GM19025 (cell line): ENCODE results near the gene FMNL2.
"Not testable (repeated sequence)": the region's sequence is repeated elsewhere in the genome, so short reads cannot be mapped to it uniquely, and the experiment has no call there.

Source experiments
- ATAC-seq: cut with Tn5 transposase; IDR thresholded peaks from one replicate; pipeline ENCODE4 v1.9.1; 2021; ENCODE audit warnings: mild to moderate bottlenecking, low read depth, moderate library complexity; ENCODE audit not compliant: unreplicated experiment

Gene FMNL2

DNA sequence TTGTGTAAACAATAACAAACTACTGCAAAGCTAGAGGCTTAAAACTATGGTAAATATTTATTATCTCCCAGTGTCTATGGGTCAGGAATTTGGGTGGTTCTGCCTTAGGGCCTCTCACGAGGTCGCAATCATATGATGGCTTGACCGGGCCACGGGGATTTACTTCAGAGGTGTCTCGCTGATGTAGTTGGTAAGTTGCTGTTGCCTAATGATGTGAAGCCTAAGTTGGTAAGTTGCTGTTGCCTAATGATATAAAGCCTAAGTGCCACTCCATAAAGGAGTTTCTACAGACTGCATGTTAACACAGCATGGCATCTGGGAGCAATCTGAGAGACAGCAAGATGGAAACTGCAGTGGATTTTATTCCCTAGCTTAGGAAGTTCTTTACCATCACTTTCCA, 35.8 kb downstream of the FMNL2 start:
- no peak for ATAC-seq

- ATAC-seq, result no peak
Measured at GRCh38 chr2:152372438-152372984, 37.5 kb downstream of the FMNL2 start.

- no peak for ATAC-seq
Measured at GRCh38 chr2:152375174-152375573, 40.2 kb downstream of the FMNL2 start.

- ATAC-seq, result no peak
Measured at GRCh38 chr2:152376385-152376784, 41.4 kb downstream of the FMNL2 start.

GRCh38 chr2:152376968-152377367, 42.0 kb downstream of the FMNL2 start:
- no peak for ATAC-seq

DNA sequence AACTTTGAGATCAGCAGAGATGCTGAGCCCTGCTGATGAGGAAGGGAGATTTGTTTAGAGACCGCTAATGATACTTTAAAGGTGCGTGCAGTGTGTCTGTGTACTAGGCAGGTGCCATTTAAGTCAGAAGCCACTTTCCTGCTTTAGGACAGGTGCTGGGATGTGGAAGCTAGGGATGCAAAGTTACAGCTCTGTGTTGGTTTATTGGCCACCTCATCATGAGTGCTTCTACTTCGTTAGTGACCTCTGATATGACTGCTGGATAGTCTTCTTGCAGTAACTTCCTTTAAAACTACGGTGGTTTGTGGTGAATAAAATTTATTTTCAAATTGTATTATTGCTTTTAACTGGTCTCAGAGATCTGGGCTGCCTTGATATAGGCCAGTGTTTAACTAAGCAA, 44.1 kb downstream of the FMNL2 start:
- no peak for ATAC-seq

GRCh38 chr2:152380261-152381055, 45.5 kb downstream of the FMNL2 start:
- no peak for ATAC-seq

DNA sequence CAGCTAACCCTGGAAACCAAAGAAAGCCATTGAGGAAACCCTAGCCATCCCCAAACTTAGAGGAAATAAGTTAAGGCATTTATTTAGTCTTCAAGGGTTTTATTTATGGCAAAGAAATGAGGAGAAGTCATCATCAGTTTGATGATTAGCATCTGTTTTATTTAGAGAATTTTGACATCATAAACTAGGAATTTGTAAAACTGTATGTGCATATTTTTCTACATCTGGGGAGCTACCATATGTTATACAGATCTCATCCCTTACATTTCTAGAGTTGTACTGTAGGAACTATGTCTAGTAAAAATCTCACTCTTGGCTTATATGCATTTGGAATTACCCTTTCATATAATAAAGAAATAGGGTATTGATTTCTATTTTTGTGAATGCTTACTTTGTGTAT, 48.7 kb downstream of the FMNL2 start:
- no peak for ATAC-seq

GRCh38 chr2:152384992-152385391, 50.0 kb downstream of the FMNL2 start:
- ATAC-seq, result no peak

DNA sequence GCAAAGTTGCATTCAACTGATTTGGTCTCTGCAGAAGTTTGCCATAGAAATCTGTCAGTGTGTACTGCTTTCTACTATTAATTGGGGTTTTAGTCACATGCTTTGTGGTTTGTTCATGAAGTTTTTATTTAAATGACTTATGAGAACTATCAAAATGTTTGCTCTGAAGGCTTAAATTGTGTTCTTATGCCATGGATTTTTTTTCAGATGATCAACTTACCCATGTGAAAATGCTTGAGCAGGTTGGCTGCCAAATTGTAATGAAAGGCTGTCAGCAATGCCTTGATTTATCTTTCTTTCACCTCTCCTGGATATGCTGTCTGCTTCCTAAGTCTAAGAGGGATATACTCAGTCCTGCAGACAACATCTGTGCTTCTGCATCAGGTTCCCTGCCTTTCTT, 50.7 kb downstream of the FMNL2 start:
- ATAC-seq, result no peak

DNA sequence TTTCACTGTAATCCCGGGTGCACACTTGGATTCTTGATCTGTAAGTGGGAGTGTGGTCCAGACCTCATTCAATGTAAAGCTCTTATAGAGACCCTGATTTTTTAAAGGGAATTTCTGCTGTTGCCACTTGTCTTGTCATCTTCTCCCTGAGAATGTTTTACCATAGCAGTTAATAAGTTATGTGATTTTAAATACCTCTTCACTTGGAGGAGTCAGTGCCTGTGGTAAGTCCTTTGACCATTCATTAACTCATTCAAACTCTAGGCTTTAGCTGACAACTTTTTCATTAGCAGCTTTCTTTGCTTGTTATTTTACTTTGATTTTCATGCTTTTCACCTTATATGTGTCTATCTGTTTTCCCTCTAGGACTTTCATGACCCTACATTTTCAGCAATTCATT, 51.3 kb downstream of the FMNL2 start:
- ATAC-seq, result no peak

- no peak for ATAC-seq
Measured at GRCh38 chr2:152387041-152387440, 52.1 kb downstream of the FMNL2 start.

- not testable (repeated sequence) for ATAC-seq
Measured at GRCh38 chr2:152388269-152388668, 53.3 kb downstream of the FMNL2 start.

DNA sequence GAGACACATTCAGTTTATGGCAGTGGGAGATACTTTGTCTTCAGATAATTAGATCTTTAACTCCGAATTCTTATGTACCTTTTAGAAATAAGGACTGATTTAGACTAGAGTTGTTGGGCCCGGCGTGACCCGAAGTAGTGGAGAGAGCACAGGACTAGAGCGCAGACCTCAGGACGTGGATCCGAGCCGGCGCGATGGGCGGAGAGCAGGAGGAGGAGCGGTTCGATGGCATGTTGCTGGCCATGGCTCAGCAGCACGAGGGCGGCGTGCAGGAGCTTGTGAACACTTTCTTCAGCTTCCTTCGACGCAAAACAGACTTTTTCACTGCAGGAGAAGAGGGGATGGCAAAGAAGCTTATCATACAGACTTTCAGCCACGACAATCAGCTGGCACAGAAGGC, 54.5 kb downstream of the FMNL2 start:
- ATAC-seq, result no peak

DNA sequence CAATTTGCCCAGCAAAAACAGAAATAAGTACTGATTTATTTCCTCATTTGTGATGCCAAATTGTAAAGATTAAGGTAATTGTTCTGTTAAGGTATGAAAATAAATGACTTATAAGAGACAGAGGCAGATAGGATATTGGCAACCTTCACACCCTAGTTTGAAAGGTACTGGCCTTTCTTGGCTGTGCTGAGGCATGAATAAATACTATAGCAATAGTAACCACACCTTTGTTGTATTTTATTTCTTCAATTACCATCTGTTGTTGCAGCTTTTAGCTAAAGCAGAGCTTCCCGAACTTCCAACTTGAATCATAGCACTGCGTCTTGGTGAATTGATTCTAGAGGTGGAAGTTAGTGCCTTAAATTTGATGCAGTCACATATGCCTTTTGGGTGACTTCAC, 55.9 kb downstream of the FMNL2 start:
- ATAC-seq, result no peak

- ATAC-seq, result no peak
Measured at GRCh38 chr2:152391318-152391717, 56.3 kb downstream of the FMNL2 start.

DNA sequence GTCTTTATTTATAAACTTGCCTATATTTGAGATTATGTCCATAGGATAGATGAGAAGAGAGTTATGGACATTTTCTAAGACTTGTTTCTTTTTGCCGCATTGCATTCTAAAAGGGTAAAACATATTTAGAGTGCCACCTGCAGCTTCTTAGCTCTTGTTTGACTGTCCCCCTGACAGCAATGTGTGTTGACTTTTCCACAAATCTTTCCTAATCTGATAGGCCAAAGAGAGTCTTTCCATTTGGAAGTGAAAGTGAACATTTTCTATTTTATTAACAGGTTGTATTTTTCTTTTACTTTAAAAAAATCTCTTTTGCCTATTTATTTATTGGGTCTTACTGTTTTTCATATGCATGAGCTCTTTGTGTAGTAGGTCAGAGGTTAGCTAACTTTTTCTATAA, 58.4 kb downstream of the FMNL2 start:
- ATAC-seq, result no peak

- no peak for ATAC-seq
Measured at GRCh38 chr2:152394326-152394725, 59.4 kb downstream of the FMNL2 start.

GRCh38 chr2:152395103-152395502, 60.1 kb downstream of the FMNL2 start:
- no peak for ATAC-seq

DNA sequence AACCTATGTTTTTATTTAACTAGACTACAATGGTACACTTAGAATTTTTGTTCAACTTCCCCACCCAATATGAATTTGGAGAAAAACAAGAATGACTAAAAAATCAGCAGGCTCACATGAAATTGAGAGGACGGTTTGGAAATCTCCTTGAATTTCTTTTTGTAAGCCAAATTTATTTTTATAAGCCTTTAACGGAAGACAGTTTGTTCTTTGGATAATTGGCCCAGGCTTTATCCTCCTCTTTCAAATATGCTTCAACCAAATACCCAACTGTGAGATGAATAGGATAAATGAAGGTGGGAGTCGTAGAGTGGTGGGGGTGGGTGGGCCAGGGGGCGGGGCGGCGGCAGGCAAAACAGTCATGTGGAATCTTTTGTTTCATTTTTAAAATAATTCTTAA, 60.6 kb downstream of the FMNL2 start:
- ATAC-seq, result no peak

- ATAC-seq, result no peak
Measured at GRCh38 chr2:152396051-152396511, 61.1 kb downstream of the FMNL2 start.

DNA sequence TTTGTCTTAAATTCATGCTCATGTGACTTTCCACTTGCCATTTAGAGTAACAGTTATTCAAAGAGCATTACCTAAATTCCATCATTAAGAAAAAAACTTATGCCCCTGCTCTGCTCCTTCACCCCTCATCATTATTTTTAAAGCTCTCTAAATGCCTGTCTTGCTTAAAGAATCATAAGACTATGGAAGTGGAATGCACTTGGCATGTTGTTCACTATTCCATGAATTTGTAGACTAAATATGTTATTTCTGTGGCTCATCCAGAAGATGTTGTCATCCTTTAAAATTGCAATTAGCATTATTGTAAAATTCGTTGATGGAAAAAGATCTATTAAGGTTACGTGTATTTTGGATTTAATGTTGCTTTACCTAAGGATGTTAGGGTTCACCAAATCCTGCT, 61.8 kb downstream of the FMNL2 start:
- ATAC-seq, result no peak
